ENCODE results near the gene ZNF700. TPM values are rescaled to one million over a fixed set of nuclear protein-coding genes. Genes with fewer than 3 reads are reported as not detected.

Gene ZNF700
- total and polyA plus RNA-seq, 2 donors (not counting 1 experiment from before 2014, with no cell fraction given) = 14.3 to 34.9 TPM

GRCh38 chr19:11890634-11891033 is 34.3 kb upstream of the ZNF700 start:
- CTCF ChIA-PET = no interaction called here

GRCh38 chr19:11894851-11895250 is 30.1 kb upstream of the ZNF700 start:
- 98% methylated on average over 5 of the region's 6 CpGs for WGBS (ENCODE audit: insufficient coverage)
- Histone ChIP-seq H3K4me1 (ENCODE audit: control insufficient read depth in 2 of 2, insufficient read depth in 2 of 2, low read length in 2 of 2) (no peaks in the 10 kb centered on the region), H3K27ac (ENCODE audit: low read length in 2 of 2) (no peak overlapping the region), H2AFZ (ENCODE audit: insufficient read depth, low read depth, low read length, poor library complexity, severe bottlenecking) (no peak overlapping the region), H3K9ac (ENCODE audit: low read length) (no peak overlapping the region), H3K79me2 (ENCODE audit: control insufficient read depth, insufficient read depth, low read length) (peaks cover 3% of the 10 kb centered on the region), H3K4me2 (replicated peaks; ENCODE audit: low read depth, low read length, poor library complexity, severe bottlenecking) (no peak overlapping the region), H3K27me3 (replicated peaks in 1 of 4; ENCODE audit: control extremely low read depth in 1 of 4, control insufficient read depth in 3 of 4, insufficient read depth in 4 of 4, low read length in 3 of 4) (no peaks in the 10 kb centered on the region), H4K20me1 (ENCODE audit: control insufficient read depth, insufficient read depth, low read length, poor library complexity, severe bottlenecking) (no peaks in the 10 kb centered on the region), H3K4me3 (ENCODE audit: control extremely low read depth in 1 of 5, extremely low read depth in 1 of 5, insufficient read depth in 1 of 5, low read depth in 2 of 5, low read length in 4 of 5) (no peak overlapping the region), H3K9me3 (ENCODE audit: control extremely low read depth in 1 of 3, control insufficient read depth in 2 of 3, insufficient read depth in 1 of 3, low read length in 2 of 3) (peaks cover 0 to under 1% (median 0%) of the 10 kb centered on the region in 3 donors), H3K36me3 (replicated peaks in 1 of 2; ENCODE audit: control extremely low read depth in 1 of 2, control insufficient read depth in 1 of 2, extremely low read depth in 1 of 2, insufficient read depth in 2 of 2, low read length in 1 of 2) (no peaks in the 10 kb centered on the region)
- Mint-ChIP-seq H3K4me3 (no peak overlapping the region), H3K9me3 (ENCODE audit: insufficient read depth) (no peaks in the 10 kb centered on the region), H3K4me1 (peaks cover under 1% of the 10 kb centered on the region), H3K27ac (no peak overlapping the region), H3K27me3 (no peaks in the 10 kb centered on the region)
- DNase-seq (no peak), ATAC-seq (ENCODE audit: low read depth) (no peak)
- ChIA-PET POLR2A (no interaction called here), CTCF (no interaction called here)
- TF ChIP-seq EZH2 (IDR thresholded peaks at IDR 0.05; ENCODE audit: borderline replicate concordance, insufficient read depth, low read depth, low read length, poor library complexity, severe bottlenecking) = no peak
- TF ChIP-seq CTCF (IDR thresholded peaks at IDR 0.05) = no peak
- intact Hi-C loops (cut with micrococcal nuclease) = no loop called here

More at GRCh38 chr19:11890634-11891033, 34.3 kb upstream of the ZNF700 start:
- H3K4me1 Mint-ChIP-seq = peaks cover 24% of the 10 kb centered on the region
- DNase-seq (no peak), ATAC-seq (ENCODE audit: low read depth) (no peak)
- no peaks in the 10 kb centered on the region for H4K20me1 ChIP-seq (ENCODE audit: control insufficient read depth, insufficient read depth, low read length, poor library complexity, severe bottlenecking)
- peaks cover 3% of the 10 kb centered on the region for H3K79me2 ChIP-seq (ENCODE audit: control insufficient read depth, insufficient read depth, low read length)
- no peak overlapping the region for H3K27ac ChIP-seq (ENCODE audit: low read length in 2 of 2)
- peaks cover 3% of the 10 kb centered on the region for H3K9me3 Mint-ChIP-seq (ENCODE audit: insufficient read depth)
- no peak overlapping the region for H3K27ac Mint-ChIP-seq
- no peak overlapping the region for H3K4me2 ChIP-seq (replicated peaks; ENCODE audit: low read depth, low read length, poor library complexity, severe bottlenecking)
- intact Hi-C loops (cut with micrococcal nuclease) = no loop called here
- peaks cover 0 to 13% (median 0%) of the 10 kb centered on the region in 3 donors for H3K9me3 ChIP-seq (ENCODE audit: control extremely low read depth in 1 of 3, control insufficient read depth in 2 of 3, insufficient read depth in 1 of 3, low read length in 2 of 3)
- H3K9ac ChIP-seq (ENCODE audit: low read length) = no peak overlapping the region
- 70% methylated on average over 2 of the region's 5 CpGs for WGBS (ENCODE audit: insufficient coverage)
- H3K27me3 Mint-ChIP-seq = no peaks in the 10 kb centered on the region
- TF ChIP-seq EZH2 (IDR thresholded peaks at IDR 0.05; ENCODE audit: borderline replicate concordance, insufficient read depth, low read depth, low read length, poor library complexity, severe bottlenecking) (no peak), CTCF (IDR thresholded peaks at IDR 0.05) (no peak)
- H3K36me3 ChIP-seq (replicated peaks in 1 of 2; ENCODE audit: control extremely low read depth in 1 of 2, control insufficient read depth in 1 of 2, extremely low read depth in 1 of 2, insufficient read depth in 2 of 2, low read length in 1 of 2) = no peaks in the 10 kb centered on the region
- no peak overlapping the region for H3K4me3 Mint-ChIP-seq
- no peaks in the 10 kb centered on the region for H3K27me3 ChIP-seq (replicated peaks in 1 of 4; ENCODE audit: control extremely low read depth in 1 of 4, control insufficient read depth in 3 of 4, insufficient read depth in 4 of 4, low read length in 3 of 4)
- H3K4me3 ChIP-seq (ENCODE audit: control extremely low read depth in 1 of 5, extremely low read depth in 1 of 5, insufficient read depth in 1 of 5, low read depth in 2 of 5, low read length in 4 of 5) = no peak overlapping the region
- H2AFZ ChIP-seq (ENCODE audit: insufficient read depth, low read depth, low read length, poor library complexity, severe bottlenecking) = no peak overlapping the region
- H3K4me1 ChIP-seq (ENCODE audit: control insufficient read depth in 2 of 2, insufficient read depth in 2 of 2, low read length in 2 of 2) = peaks cover 8 to 17% of the 10 kb centered on the region in 2 donors
- POLR2A ChIA-PET = no interaction called here

Data from B cell (primary cell).